Keratinocyte (primary cell): ENCODE measurements around the gene TNS1. TPM values are rescaled to one million over a fixed set of nuclear protein-coding genes. Genes with fewer than 3 reads are reported as not detected.

Experiments
- DNase-seq: peaks from one replicate; pipeline ENCODE4 v3.0.0-alpha.2; 2011; ENCODE audit warnings: low read depth, missing footprints, low spot score
- FAIRE-seq: peaks from 2 replicates; lab custom pipeline; 2011; peaks lifted over from hg19 to GRCh38; lab: Jason Lieb, UNC
- H2AFZ ChIP-seq: 2 replicates; pipeline ENCODE4 v1.6.0; 2012; ENCODE audit warnings: low read length, control low read depth, inconsistent platforms; ENCODE audit not compliant: control insufficient read depth
- H3K27ac ChIP-seq: 2 replicates; pipeline ENCODE4 v1.5.1; 2011; ENCODE audit warnings: low read length; ENCODE audit not compliant: control insufficient read depth, insufficient read depth
- H3K27me3 ChIP-seq: 3 replicates; pipeline ENCODE4 v1.6.0; 2011; ENCODE audit warnings: low read length; ENCODE audit not compliant: control insufficient read depth, insufficient read depth; ENCODE audit errors: extremely low read depth
- H3K36me3 ChIP-seq, 2 experiments: 2 replicates in 1 of 2; 3 replicates in 1 of 2; pipeline ENCODE4 v1.5.1; 2011; ENCODE audit warnings: low read length in 2 of 2, mild to moderate bottlenecking in 1 of 2; ENCODE audit not compliant: control insufficient read depth in 2 of 2, insufficient read depth in 2 of 2; ENCODE audit errors: extremely low read depth in 1 of 2
- H3K4me1 ChIP-seq: 3 replicates; pipeline ENCODE4 v1.5.1; 2011; ENCODE audit warnings: low read length; ENCODE audit not compliant: control insufficient read depth, insufficient read depth; ENCODE audit errors: extremely low read depth
- H3K4me2 ChIP-seq: 3 replicates; pipeline ENCODE4 v1.6.0; 2011; ENCODE audit warnings: low read depth, low read length; ENCODE audit not compliant: control insufficient read depth, insufficient read depth; ENCODE audit errors: extremely low read depth
- H3K4me3 ChIP-seq, 3 experiments: fragments of 200-600 bp in 1 of 3; sonication (generic) in 1 of 3; 2 replicates in 2 of 3; 3 replicates in 1 of 3; pipeline ENCODE4 v1.5.1; 2011 to 2016; ENCODE audit warnings: low read length in 3 of 3, mild to moderate bottlenecking in 3 of 3, control low read depth in 2 of 3, inconsistent platforms in 1 of 3, low read depth in 1 of 3, mixed read lengths in 1 of 3, mixed run types in 1 of 3, moderate library complexity in 1 of 3; ENCODE audit not compliant: control insufficient read depth in 2 of 3, insufficient read depth in 2 of 3; ENCODE audit errors: extremely low read depth in 1 of 3
- H3K79me2 ChIP-seq: 2 replicates; pipeline ENCODE4 v1.6.0; 2012; ENCODE audit warnings: low read length; ENCODE audit not compliant: control insufficient read depth, insufficient read depth
- H3K9ac ChIP-seq: 3 replicates; pipeline ENCODE4 v1.6.0; 2011; ENCODE audit warnings: low read length; ENCODE audit not compliant: control insufficient read depth, insufficient read depth; ENCODE audit errors: extremely low read depth
- H3K9me1 ChIP-seq: 3 replicates; pipeline ENCODE4 v1.6.0; 2011; ENCODE audit warnings: low read length; ENCODE audit not compliant: control insufficient read depth, insufficient read depth; ENCODE audit errors: extremely low read depth
- H3K9me3 ChIP-seq: 2 replicates; pipeline ENCODE4 v1.5.1; 2012; ENCODE audit warnings: low read depth, low read length; ENCODE audit not compliant: control insufficient read depth
- H4K20me1 ChIP-seq: 3 replicates; pipeline ENCODE4 v1.6.0; 2011; ENCODE audit warnings: low read length; ENCODE audit not compliant: control insufficient read depth, insufficient read depth; ENCODE audit errors: extremely low read depth
- EZH2 ChIP-seq: IDR thresholded peaks from one replicate; pipeline ENCODE4 v1.6.1; 2012; ENCODE audit warnings: inconsistent platforms, mild to moderate bottlenecking, low read length, moderate library complexity
- dilution Hi-C: fragments of 300-500 bp; cut with MboI; formaldehyde crosslinking; loops from one replicate; pipeline ENCODE4 v1.7.0; 2020; ENCODE audit warnings: low sequenced_read_pairs; ENCODE audit not compliant: extremely low pct_ligation_motif_present
- polyA plus RNA-seq, 5 experiments: library from polyadenylated mRNA; depleted of rRNA in 3 of 5; stranded (reverse) in 3 of 5; stranded (forward) in 1 of 5; unstranded in 1 of 5; fragments of >200 nt; gene quantifications; 1 replicate in 1 of 5; 2 replicates in 3 of 5; 3 replicates in 1 of 5; pipeline versions ENCODE4 v1.2.1 to v1.2.3, GENCODE V29; 2011 to 2012; ENCODE audit warnings: missing spikeins in 2 of 5, low read depth in 1 of 5, low replicate concordance in 1 of 5
- TF ChIP-seq, protein P1 (sequence below), 3 experiments: IDR thresholded peaks in 1 of 3; conservative IDR thresholded peaks in 1 of 3; optimal IDR thresholded peaks in 1 of 3; 2 replicates in 2 of 3; 3 replicates in 1 of 3; pipeline versions ENCODE3 to v1.5.1; 2011; ENCODE audit warnings: low read length in 3 of 3, mild to moderate bottlenecking in 3 of 3, moderate library complexity in 2 of 3, control low read depth in 1 of 3, inconsistent platforms in 1 of 3; ENCODE audit not compliant: insufficient read depth in 2 of 3; ENCODE audit errors: extremely low read depth in 1 of 3

The TNS1 gene
- polyA plus RNA-seq, 1 donor (not counting 4 experiments of a cell fraction or from before 2014, with no cell fraction given): 2.5 TPM

DNA sequence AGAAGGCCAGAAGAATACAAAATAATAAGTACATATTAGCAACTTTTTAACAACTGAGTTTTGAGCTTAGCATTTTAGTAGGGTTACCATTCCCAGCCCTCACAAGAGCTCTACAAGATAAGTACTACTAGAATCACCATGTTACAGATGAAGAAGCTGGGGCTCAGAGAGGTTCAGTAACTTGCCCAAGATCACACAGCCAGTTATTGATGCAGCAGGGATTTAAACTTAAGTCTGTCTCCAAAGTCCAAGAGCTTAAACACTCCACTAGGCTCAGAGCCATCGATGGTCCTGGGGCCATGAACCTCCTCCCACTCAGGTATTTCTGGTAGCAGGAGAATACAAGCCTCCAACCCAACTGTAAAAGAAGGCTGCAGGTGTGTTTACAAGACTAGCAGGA is 30.8 kb downstream of the TNS1 start:
- Histone ChIP-seq H3K4me2 (no peak overlapping the region), H3K4me1 (no peaks in the 10 kb centered on the region), H3K27ac (no peak overlapping the region), H3K9me3 (no peaks in the 10 kb centered on the region), H3K4me3 (no peak overlapping the region), H3K9ac (no peak overlapping the region), H4K20me1 (no peaks in the 10 kb centered on the region), H3K79me2 (no peaks in the 10 kb centered on the region), H2AFZ (no peak overlapping the region), H3K9me1 (no peaks in the 10 kb centered on the region), H3K27me3 (peaks cover 22% of the 10 kb centered on the region), H3K36me3 (no peaks in the 10 kb centered on the region)
- DNase-seq: no peak
- FAIRE-seq: no peak
- dilution Hi-C loops: no loop called here
- TF ChIP-seq, protein P1, sequence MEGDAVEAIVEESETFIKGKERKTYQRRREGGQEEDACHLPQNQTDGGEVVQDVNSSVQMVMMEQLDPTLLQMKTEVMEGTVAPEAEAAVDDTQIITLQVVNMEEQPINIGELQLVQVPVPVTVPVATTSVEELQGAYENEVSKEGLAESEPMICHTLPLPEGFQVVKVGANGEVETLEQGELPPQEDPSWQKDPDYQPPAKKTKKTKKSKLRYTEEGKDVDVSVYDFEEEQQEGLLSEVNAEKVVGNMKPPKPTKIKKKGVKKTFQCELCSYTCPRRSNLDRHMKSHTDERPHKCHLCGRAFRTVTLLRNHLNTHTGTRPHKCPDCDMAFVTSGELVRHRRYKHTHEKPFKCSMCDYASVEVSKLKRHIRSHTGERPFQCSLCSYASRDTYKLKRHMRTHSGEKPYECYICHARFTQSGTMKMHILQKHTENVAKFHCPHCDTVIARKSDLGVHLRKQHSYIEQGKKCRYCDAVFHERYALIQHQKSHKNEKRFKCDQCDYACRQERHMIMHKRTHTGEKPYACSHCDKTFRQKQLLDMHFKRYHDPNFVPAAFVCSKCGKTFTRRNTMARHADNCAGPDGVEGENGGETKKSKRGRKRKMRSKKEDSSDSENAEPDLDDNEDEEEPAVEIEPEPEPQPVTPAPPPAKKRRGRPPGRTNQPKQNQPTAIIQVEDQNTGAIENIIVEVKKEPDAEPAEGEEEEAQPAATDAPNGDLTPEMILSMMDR (optimal IDR thresholded peaks at IDR 0.05 in 1 of 3, IDR thresholded peaks at IDR 0.05 in 1 of 3, conservative IDR thresholded peaks at IDR 0.05 in 1 of 3; ENCODE audit: extremely low read depth in 1 of 3, insufficient read depth in 2 of 3, low read length in 3 of 3): no peak
- no peak for TF ChIP-seq EZH2

DNA sequence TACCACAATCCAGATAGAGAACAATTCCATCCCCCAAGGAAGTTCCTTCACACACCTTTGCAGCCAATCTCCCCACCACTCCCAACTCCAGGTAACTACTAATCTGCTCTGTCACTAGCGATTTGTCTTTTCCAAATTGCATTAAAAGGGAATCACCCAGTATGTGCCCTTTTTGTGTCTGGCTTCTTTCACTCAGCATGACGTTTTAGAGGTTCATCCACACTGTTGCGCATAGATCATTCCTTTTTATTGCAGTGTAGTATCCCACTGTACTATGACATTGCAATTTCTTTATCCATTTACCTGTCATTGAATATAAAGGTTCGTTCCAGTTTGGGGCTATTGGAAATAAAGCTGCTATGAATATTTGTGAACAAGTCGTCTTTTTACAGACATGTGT is 31.6 kb downstream of the TNS1 start:
- TF ChIP-seq, protein P1 (optimal IDR thresholded peaks at IDR 0.05 in 1 of 3, IDR thresholded peaks at IDR 0.05 in 1 of 3, conservative IDR thresholded peaks at IDR 0.05 in 1 of 3; ENCODE audit: extremely low read depth in 1 of 3, insufficient read depth in 2 of 3, low read length in 3 of 3): no peak
- TF ChIP-seq EZH2: no peak
- DNase-seq: no peak

More for the DNA sequence above, 31.6 kb downstream of the TNS1 start:
- Histone ChIP-seq H3K27ac (no peak overlapping the region), H3K79me2 (no peaks in the 10 kb centered on the region), H3K36me3 (no peaks in the 10 kb centered on the region), H3K4me1 (no peaks in the 10 kb centered on the region), H3K9me1 (no peaks in the 10 kb centered on the region), H3K4me2 (no peak overlapping the region), H4K20me1 (no peaks in the 10 kb centered on the region), H3K4me3 (no peak overlapping the region), H3K9ac (no peak overlapping the region), H3K9me3 (no peaks in the 10 kb centered on the region), H3K27me3 (peaks cover 19% of the 10 kb centered on the region), H2AFZ (no peak overlapping the region)
- dilution Hi-C loops: no loop called here
- no peak for FAIRE-seq
